GM18505 (cell line): Measurements from ENCODE around the gene DDC.
"Not testable (repeated sequence)": the region's sequence is repeated elsewhere in the genome, so short reads cannot be mapped to it uniquely, and the experiment has no call there.

Source experiments
- ATAC-seq: cut with Tn5 transposase; IDR thresholded peaks from one replicate; pipeline ENCODE4 v1.9.1; 2021; ENCODE audit not compliant: unreplicated experiment
- POLR2A ChIP-seq: IDR thresholded peaks from 4 replicates; pipeline ENCODE4 v1.6.1; 2011; ENCODE audit warnings: borderline replicate concordance; ENCODE audit not compliant: insufficient read depth, insufficient read length; ENCODE audit errors: extremely low read depth

The DDC gene

GRCh38 chr7:50555594-50556140, 9.5 kb downstream of the DDC start:
- TF ChIP-seq POLR2A, result no peak
- no peak for ATAC-seq

- TF ChIP-seq POLR2A, result no peak
- ATAC-seq, result no peak
Observed at GRCh38 chr7:50554431-50555322, 10.5 kb downstream of the DDC start.

GRCh38 chr7:50553973-50554372, 11.2 kb downstream of the DDC start:
- ATAC-seq, result no peak
- no peak for TF ChIP-seq POLR2A

DNA sequence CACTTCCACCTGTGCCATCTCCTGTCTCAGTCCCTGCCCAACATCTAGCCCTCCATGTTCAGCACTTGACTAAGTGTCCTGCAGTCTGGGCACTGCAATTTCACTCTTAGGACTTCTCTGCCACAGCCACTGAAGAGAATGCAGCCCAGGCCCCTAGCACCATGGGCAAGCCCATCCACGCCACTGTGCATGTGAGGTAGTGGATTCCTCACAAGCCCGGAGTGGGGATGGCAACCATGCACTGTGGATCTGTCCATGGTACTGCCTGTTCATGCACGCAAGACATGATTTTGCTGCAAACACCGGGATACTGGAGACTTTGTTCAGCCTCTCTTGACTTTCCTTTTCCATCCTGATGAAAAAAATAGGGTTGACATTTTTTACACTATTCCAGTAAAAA, 12.3 kb downstream of the DDC start:
- no peak for ATAC-seq
- TF ChIP-seq POLR2A, result no peak

DNA sequence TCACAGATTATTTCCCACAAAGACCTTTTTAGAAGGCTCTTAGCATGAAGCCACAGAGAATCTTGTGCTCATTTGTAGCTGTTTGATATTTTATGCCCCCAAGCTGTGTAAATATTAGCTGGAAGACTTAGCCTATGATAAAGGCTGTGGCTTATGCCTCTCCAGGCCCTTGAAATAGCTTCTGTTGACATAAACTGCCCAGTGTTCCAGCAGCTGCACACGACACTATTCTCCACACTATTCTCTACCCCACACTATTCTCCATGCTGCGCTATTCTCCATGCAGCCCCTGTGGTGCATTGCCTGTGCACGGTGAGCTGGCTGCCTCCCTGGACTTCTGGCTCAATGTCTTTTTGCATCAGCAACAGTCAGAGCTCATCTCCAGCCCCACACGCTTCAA, 13.1 kb downstream of the DDC start:
- no peak for TF ChIP-seq POLR2A
- ATAC-seq, result no peak

DNA sequence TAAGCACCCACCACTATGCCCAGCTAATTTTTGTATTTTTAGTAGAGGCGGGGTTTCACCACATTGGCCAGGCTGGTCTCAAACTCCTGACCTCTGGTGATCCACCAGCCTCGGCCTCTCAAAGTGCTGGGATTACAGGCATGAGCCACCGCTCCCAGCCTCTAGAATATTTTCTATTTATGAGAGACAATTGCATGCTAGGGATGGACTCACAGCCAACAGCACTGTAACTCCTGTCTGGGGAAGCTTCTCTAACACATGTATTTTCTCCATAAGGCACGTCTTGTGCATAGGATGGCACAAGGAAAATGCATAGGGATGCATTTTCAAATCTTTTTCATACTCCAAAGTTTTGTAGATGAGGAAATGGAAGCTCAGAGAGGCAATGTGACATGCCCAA, 19.6 kb downstream of the DDC start:
- not testable (repeated sequence) for ATAC-seq

DNA sequence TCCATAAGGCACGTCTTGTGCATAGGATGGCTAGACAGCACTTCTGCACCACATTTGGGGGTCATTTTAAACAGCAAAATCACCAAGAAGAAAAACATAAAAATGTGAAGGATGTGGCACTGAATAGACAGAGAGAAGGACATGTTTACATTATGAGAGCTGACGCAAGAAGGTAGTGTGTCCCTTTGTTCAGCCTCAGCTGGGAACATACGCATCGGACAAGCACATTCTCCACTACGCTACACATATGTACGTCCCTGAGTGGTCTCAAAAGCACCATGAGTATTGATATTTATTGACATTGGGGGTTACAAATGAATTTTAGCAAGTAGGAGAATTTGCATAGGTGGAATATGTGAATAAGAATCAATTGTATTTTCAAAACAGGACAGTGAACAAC, 20.2 kb downstream of the DDC start:
- no peak for ATAC-seq
- TF ChIP-seq POLR2A, result no peak

- TF ChIP-seq POLR2A, result no peak
- ATAC-seq, result no peak
Observed at GRCh38 chr7:50543776-50544442, 21.3 kb downstream of the DDC start.

- no peak for ATAC-seq
- no peak for TF ChIP-seq POLR2A
Observed at GRCh38 chr7:50542132-50542531, 23.1 kb downstream of the DDC start.

DNA sequence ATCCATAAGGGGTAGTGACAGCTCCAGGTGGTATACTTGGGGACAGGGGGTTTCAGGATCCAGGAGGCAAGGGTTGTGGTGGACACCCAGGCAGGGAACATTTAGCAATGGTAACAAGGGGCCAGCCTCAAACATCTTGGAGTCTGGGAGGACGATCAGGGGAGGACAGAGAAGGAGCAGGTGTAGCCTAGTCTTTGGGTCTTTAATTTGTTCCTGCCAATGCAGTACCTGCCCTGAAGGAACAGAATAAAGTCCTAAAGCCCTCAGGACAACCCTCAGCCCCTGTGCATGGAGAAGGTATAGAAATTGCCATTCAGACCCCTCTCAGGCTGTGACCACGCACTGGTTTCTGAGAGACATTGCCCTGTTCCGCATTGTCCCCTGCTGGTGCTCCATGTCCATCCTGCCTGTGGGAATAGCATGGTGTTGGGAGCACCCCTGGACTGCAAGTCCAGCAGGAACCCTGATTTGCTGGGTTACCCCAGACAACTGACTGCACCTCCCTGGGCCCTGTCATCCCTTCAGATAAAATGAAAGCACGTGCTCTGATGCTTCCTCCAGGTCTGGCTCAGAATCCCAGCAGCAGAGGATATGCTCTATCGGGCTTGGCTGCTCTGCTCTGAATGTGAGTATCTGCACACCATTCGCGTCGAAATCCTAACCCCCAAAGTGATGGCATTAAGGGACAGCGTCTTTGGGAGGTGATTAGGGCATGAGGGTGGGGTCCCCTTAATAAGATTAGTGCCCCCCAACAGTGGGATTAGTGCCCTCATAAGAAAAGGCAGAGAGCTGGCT, 24.2 kb downstream of the DDC start:
- no peak for ATAC-seq
- TF ChIP-seq POLR2A, result no peak

DNA sequence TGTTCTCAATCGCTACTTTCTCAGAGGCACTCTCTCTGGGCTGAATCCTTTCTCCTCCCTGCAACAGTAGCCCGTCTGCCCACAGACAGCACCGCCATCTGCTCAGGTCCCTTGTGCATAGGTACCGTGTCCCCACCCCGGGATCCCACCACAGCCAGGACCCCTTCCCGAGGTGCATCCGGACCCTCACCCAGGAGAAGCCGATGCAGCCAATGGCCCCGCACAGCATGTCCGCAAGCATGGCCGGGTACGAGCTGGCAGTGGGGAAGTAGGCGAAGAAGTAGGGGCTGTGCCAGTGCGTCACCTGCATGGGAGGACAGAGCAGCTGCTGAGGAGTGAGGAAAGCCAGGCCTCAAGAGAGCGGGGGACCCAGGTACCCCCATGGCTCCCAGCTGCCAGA, 25.5 kb downstream of the DDC start:
- no peak for ATAC-seq
- no peak for TF ChIP-seq POLR2A

DNA sequence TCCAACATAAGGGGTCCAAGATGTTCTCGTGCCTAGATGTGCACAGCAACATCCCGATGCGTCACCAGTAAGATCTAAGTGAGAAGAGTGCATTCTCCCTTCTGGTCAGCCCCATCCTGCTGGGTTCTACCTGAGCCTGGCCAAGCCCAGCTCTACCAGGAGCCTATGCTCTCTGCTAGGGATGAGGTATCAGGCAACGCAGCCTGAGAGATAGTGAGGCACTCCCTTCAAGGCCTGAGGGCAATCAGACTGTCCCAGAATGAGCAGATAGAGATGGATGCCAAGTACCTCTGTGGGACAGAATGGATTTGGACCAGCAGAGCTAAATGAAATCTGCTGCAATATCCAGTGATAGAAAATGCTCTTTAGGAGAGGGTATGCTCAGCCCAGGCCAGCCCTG, 26.7 kb downstream of the DDC start:
- TF ChIP-seq POLR2A, result no peak
- ATAC-seq, result no peak

- no peak for TF ChIP-seq POLR2A
- ATAC-seq, result no peak
Observed at GRCh38 chr7:50537417-50537816, 27.8 kb downstream of the DDC start.

DNA sequence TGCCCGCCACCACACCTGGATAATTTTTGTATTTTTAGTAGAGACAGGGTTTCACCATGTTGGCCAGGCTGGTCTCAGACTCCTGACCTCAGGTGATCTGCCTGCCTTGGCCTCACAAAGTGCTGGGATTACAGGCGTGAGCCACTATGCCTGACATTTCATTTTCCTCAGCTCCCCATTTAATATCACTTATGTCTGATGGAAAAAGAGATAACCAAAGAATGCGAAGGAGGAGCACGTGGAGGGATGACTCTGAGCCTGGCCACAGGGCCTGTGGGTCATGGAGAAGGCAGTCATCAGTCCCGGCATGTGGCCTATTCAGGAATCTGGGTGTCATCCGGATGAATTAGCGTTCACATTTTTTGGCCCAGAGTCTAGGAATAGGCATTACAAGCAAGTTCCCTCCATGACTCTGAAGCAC, 29.9 kb downstream of the DDC start:
- not testable (repeated sequence) for ATAC-seq
